Activated CD4-positive, CD25-positive, alpha-beta regulatory T cell treated with anti-CD3 and anti-CD28 coated beads, Interleukin-2, amount 50 U/mL, for 72 hours (primary cell): ENCODE data around the gene ESRP2.

ENCODE experiments used
- DNase-seq: peaks from one replicate; pipeline ENCODE4 v3.0.0; 2021

Gene ESRP2

GRCh38 chr16:68214726-68215125 lies 21.2 kb downstream of the ESRP2 start:
- no peak for DNase-seq

DNA sequence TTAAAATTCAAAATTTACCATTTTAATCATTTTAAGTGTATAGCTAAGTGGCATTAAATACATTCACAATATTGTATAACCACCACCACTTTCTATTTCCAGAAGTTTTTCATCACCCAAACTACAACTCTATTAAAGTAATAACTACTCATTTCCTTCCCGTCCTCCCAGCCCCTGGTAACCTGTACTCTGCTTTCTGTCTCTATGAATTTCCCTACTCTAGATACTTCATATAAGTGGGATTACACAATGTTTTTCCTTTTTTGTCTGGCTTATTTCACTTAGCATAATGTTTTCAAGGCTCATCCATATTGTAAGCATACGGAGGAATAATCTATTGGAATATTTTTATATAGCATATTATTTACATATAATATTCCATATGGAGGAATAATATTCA lies 29.7 kb downstream of the ESRP2 start:
- no peak for DNase-seq

DNA sequence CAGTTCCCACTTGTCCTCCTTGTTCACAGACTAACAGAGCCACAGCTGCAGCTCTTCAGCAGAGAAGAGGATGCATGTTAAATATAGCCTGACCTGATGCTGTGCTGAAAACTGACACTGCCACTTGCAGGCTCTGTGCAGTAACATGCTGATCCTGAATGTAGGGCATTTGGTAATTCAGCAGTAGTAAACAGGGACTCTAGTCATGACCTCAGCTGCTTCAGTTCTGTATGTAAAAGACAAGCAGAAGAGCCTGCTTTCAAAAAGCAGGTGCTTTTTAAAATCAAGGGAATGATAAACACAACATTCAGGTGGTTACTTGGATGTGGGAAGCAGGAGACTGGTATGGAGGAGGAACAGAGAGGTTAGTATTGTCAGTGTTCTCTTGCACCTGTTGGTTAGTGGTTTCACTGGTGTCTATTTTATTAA lies 33.8 kb downstream of the ESRP2 start:
- DNase-seq: no peak

DNA sequence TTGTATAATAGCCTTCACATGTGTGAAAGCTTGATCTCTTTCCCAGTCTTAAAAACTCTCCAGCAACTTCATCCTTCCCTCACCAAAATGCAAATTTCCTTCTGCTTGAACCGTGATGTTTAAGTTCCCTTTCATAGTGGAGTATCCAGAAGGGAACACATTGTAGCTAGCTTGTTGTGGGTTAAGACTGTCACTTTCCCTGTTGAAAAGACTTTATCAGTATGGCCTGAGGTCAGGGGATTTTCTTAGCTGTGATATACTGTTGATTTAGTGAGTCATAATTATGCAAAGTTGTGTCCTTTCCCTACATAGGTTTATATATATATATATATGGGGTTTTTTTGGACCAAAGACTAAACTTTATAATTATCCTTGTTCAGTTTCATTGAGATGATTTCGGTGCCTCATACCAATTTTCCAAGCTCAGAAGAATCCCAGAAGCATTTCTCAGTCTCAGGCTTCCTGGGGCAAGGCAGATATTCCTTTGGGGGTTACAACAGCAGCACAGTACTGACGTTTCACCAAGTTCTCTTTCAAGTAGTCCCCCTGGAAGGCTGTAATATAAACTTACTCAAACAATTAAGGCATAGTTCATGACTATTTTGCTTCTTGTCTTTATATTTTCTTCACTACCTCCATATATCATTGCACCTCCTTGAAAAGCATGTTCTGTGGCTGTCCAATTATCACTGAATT lies 35.7 kb downstream of the ESRP2 start:
- DNase-seq: no peak

GRCh38 chr16:68197250-68197649 lies 38.7 kb downstream of the ESRP2 start:
- no peak for DNase-seq

DNA sequence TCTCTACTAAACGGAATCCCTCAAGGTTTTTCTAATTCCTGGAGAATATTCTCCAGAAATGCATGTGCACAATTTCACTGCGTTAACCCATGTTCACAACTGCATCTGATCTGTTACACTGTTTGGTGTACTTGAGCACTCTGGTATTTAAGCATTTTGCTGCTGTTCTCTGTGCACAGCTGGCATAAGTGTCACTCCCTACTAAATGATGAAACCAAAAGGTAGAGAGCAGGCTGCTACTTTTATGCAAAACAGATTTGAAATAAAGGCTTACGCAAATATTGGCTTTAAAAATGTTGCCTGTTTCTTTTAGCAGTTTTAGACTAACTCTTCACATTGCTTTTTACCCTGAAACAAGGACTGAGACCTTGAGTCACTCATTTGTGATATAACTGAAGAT lies 41.7 kb downstream of the ESRP2 start:
- DNase-seq: no peak

- no peak for DNase-seq
Observed at GRCh38 chr16:68190736-68191510, 45.0 kb downstream of the ESRP2 start.

GRCh38 chr16:68190081-68190480 lies 45.8 kb downstream of the ESRP2 start:
- no peak for DNase-seq

DNA sequence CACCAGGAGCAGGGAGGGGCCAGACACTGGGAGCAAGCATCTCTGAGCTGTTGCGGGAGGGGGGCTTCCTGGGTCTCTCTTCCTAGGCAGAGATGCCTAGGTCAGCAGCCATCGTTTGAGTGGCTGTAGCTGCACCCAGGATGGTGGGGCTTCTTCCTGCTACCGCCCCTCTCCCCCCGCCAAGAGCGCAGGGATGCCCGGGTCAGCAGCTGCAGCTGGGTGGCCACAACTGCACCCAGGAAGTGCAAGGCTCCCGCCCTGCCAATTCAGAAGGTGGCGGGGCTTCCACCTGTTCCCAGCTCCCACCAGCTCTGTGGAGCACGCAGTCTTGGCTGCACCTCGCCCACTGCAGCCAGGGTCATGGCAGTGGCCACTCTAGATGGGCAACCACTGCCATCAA lies 47.8 kb downstream of the ESRP2 start:
- no peak for DNase-seq

- DNase-seq: no peak
Observed at GRCh38 chr16:68187505-68187904, 48.4 kb downstream of the ESRP2 start.

GRCh38 chr16:68186877-68187276 lies 49.0 kb downstream of the ESRP2 start:
- no peak for DNase-seq

GRCh38 chr16:68183046-68183445 lies 52.9 kb downstream of the ESRP2 start:
- no peak for DNase-seq

DNA sequence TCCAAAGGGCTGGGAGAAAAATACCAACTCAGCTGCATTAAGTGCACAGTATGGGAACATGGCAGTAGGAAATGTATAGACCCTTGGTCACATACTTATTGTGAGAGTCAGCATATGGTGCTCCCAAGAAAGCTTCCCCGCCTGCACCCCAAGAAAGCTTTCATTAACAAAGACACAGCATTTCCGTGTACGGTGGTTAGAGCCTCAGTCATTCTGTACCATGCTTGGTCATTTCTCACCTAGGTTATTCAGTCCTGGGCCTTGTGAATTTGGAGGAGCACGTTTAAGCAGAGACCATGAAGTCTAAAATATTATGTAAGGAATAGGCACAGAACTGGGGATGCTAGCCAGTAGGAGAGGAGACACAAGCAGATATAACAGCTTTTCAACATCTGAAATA lies 56.1 kb downstream of the ESRP2 start:
- DNase-seq: no peak

DNA sequence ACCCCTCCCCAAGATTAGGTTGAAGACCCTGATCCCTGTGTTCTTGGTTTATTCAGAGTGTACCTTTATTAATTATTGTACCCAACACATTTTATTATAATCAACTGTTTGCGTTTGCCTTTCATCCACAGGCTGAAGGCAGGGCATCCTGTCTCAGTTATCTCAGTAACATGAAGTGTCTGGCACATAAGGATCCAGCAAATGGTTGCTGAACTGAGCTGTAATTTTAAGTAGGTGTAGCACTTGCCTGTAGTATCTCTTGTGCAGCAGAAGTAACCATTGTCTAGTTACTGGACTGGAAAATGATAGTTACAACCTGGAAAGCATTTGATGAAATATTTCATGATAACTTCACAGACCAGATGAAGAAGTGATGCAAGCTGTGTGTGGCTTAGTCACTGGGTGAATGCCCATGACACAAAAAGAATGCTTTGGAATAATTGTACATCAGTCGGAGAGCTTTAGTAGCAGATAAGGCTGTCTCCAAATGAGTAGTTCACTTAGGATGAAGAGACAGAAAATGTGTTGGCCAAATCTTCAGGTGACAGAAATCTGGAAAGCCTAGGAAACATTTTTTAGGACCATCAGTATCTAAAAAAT lies 56.6 kb downstream of the ESRP2 start:
- DNase-seq: no peak
